Activated B cell treated with CpG ODN at 0.5 μM for 24 hours (primary cell): ENCODE measurements around the gene RACGAP1. TPM values are rescaled to one million over a fixed set of nuclear protein-coding genes. Genes with fewer than 3 reads are reported as not detected.

Experiments
- ATAC-seq: fragments of 200-7000 bp; cut with Tn5 transposase; one replicate; pipeline ENCODE4 v1.10.0; 2021; ENCODE audit warnings: low read depth, mild to moderate bottlenecking, moderate library complexity
- CTCF ChIA-PET: fragments of 350-600 bp; sonication (Branson Sonifier 250); formaldehyde crosslinking; loops from one replicate; lab custom pipeline; 2021; ENCODE audit warnings: antibody characterized with exemption; lab: Charles Lee
- POLR2A ChIA-PET: fragments of 350-600 bp; sonication (Branson Sonifier 250); formaldehyde crosslinking; loops from one replicate; lab custom pipeline; 2021; ENCODE audit warnings: antibody characterized with exemption; lab: Charles Lee
- DNase-seq: peaks from one replicate; pipeline ENCODE4 v3.0.0; 2022
- H3K27ac Mint-ChIP-seq: one replicate; pipeline ENCODE4 v1.8.0; 2020; ENCODE audit warnings: mixed read lengths
- H3K27me3 Mint-ChIP-seq: one replicate; pipeline ENCODE4 v1.8.0; 2021; ENCODE audit warnings: mixed read lengths
- H3K36me3 Mint-ChIP-seq: one replicate; pipeline ENCODE4 v1.8.0; 2021; ENCODE audit warnings: low read depth, mixed read lengths
- H3K4me1 Mint-ChIP-seq: one replicate; pipeline ENCODE4 v1.8.0; 2021; ENCODE audit warnings: mixed read lengths
- H3K4me3 Mint-ChIP-seq: one replicate; pipeline ENCODE4 v1.8.0; 2020; ENCODE audit warnings: mild to moderate bottlenecking, mixed read lengths
- H3K9me3 Mint-ChIP-seq: one replicate; pipeline ENCODE4 v1.8.0; 2020; ENCODE audit warnings: mixed read lengths
- intact Hi-C: fragments of 100-400 bp; cut with micrococcal nuclease; formaldehyde crosslinking; loops from one replicate; pipeline ENCODE4 v1.15.1; 2024
- total RNA-seq: library from RNA; stranded (reverse); gene quantifications from 2 replicates; pipeline ENCODE4 v1.2.3, GENCODE V29; 2022
- TF ChIP-seq, protein P1 (sequence below): fragments of 200-600 bp; IDR thresholded peaks from one replicate; pipeline ENCODE4 v1.8.0; 2022; ENCODE audit warnings: antibody characterized with exemption, mild to moderate bottlenecking

The RACGAP1 gene
- total RNA-seq, 1 donor from 2014 or later: 12.6 TPM

DNA sequence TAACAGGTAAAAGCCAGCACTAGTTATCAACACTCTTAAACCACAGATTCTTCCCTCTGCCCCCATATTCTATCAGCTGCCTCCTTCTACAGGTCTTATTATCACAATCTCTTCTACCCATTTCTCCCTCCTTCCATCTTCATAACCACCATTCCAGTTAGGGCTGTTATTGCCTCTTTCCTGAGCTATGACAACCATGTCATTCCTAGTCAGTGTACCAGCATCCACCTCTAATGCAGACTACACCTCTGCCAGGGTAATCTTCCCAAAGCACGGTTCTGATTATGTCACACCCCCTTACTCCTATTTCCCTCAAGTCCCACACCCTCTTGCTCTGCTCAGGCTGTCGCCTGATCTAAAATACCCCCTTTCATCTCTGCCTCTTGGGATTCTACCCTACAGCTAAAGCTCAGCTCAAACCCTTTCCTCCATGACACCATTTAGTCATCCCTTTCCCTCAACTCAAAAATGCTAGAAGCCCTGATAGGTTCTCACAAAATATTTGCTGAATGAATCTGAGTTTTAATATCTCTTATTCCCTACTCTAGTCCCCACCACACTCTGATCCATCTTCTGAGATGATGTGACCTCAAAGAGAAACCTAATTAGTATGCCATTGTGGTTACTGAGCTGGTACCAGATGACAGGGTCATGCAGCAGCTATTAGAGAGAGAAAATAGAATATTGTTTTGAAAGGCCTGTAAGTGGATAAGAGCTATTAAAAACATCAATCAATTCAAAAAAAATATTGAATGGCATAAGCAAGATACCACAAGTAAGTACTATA, 11.7 kb downstream of the RACGAP1 start:
- Mint-ChIP-seq H3K4me3 (no peak overlapping the region), H3K27me3 (no peaks in the 10 kb centered on the region), H3K9me3 (no peaks in the 10 kb centered on the region), H3K4me1 (no peaks in the 10 kb centered on the region), H3K27ac (no peak overlapping the region), H3K36me3 (peaks cover 7% of the 10 kb centered on the region)
- TF ChIP-seq, protein P1, sequence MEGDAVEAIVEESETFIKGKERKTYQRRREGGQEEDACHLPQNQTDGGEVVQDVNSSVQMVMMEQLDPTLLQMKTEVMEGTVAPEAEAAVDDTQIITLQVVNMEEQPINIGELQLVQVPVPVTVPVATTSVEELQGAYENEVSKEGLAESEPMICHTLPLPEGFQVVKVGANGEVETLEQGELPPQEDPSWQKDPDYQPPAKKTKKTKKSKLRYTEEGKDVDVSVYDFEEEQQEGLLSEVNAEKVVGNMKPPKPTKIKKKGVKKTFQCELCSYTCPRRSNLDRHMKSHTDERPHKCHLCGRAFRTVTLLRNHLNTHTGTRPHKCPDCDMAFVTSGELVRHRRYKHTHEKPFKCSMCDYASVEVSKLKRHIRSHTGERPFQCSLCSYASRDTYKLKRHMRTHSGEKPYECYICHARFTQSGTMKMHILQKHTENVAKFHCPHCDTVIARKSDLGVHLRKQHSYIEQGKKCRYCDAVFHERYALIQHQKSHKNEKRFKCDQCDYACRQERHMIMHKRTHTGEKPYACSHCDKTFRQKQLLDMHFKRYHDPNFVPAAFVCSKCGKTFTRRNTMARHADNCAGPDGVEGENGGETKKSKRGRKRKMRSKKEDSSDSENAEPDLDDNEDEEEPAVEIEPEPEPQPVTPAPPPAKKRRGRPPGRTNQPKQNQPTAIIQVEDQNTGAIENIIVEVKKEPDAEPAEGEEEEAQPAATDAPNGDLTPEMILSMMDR: no peak
- intact Hi-C loops: no loop called here
- DNase-seq: no peak
- no peak for ATAC-seq
- CTCF ChIA-PET: no interaction called here
- POLR2A ChIA-PET: no interaction called here

DNA sequence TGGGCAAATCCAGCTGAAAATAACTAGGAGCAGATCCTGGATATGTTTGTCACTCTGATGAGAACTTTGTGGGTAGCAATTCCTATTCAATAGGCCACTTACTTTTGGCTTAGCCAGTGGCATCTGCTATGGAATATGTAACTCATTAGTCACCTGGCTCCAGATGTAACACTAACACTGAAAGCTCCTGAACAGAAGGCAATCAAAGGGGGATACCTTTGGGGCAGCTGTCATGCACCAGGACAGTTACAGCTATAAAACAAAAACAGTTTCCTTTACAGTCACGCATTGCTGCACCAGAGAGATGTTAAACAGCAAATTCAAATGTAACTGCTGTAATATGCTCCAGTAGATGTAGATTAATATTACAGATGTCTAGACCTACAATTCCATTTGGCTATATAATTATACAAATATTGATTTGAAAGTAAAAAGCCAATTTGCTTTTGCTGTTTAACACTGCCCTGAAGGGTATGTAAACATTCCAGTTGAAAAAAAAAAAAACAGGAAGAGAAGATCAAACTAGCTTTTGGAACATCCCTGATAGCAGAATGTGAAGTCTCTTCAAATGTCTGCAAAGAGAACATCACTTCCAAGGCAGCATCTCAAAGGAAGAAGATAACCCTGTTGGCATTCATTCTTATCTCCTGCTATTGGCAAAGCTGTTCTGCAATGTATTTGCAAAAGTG, 18.4 kb downstream of the RACGAP1 start:
- CTCF ChIA-PET: no interaction called here
- POLR2A ChIA-PET: no interaction called here
- H3K27ac Mint-ChIP-seq: no peak overlapping the region

DNA sequence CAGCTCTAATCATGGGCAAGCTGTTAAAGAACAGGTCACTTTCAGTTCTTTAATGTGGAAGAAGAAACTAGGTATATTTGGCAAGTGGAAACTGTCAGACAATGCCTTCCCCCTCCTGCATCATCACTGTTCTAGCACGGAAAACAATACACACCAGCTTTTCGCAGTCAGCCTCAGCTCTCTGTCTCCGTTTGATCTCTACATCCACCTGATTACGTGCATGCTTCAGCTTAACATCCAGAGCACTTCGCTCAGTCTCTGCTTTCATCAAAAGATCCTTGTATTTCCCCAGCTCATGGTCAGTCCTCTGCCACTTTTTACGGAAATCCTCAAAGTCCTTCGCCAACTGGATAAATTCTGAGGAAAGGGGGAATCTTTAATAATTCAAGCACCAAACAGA, 19.0 kb downstream of the RACGAP1 start:
- ATAC-seq (no peak), DNase-seq (no peak)
- intact Hi-C loops: no loop called here
- Mint-ChIP-seq H3K27ac (no peak overlapping the region), H3K36me3 (peaks cover 27% of the 10 kb centered on the region), H3K4me1 (peaks cover 15% of the 10 kb centered on the region), H3K27me3 (no peaks in the 10 kb centered on the region), H3K4me3 (no peak overlapping the region), H3K9me3 (no peaks in the 10 kb centered on the region)
- TF ChIP-seq, protein P1: no peak
- CTCF ChIA-PET: no interaction called here
- POLR2A ChIA-PET: no interaction called here

More for the DNA sequence above, 18.4 kb downstream of the RACGAP1 start:
- Mint-ChIP-seq H3K36me3 (peaks cover 25% of the 10 kb centered on the region), H3K4me3 (no peak overlapping the region), H3K27me3 (no peaks in the 10 kb centered on the region), H3K9me3 (no peaks in the 10 kb centered on the region), H3K4me1 (peaks cover 15% of the 10 kb centered on the region)
- ATAC-seq (no peak), DNase-seq (no peak)
- TF ChIP-seq, protein P1: no peak
- intact Hi-C loops: no loop called here

DNA sequence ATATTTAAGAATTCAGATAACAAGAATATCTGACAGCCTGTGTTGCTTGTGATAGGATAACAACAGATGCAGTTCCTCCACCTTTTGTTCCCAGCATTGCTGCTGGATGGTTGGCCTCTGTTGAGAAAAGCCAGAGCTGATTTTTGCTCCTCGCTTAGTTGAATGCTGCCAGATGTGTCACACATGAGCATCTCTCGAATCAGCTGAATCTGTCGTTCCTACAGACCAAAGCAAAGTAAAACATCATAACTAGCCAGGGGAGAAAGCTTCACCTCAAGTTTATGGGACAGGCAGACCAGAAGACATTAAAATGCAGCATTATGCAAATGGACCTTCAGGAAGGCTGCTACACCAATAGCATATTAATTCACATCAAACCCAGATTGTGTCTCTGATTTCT, 20.1 kb downstream of the RACGAP1 start:
- DNase-seq (no peak), ATAC-seq (no peak)
- TF ChIP-seq, protein P1: no peak
- intact Hi-C loops: no loop called here
- Mint-ChIP-seq H3K4me3 (no peak overlapping the region), H3K27me3 (no peaks in the 10 kb centered on the region), H3K27ac (no peak overlapping the region), H3K4me1 (peaks cover 15% of the 10 kb centered on the region), H3K9me3 (no peaks in the 10 kb centered on the region), H3K36me3 (peaks cover 24% of the 10 kb centered on the region)
- CTCF ChIA-PET: no interaction called here
- POLR2A ChIA-PET: no interaction called here

DNA sequence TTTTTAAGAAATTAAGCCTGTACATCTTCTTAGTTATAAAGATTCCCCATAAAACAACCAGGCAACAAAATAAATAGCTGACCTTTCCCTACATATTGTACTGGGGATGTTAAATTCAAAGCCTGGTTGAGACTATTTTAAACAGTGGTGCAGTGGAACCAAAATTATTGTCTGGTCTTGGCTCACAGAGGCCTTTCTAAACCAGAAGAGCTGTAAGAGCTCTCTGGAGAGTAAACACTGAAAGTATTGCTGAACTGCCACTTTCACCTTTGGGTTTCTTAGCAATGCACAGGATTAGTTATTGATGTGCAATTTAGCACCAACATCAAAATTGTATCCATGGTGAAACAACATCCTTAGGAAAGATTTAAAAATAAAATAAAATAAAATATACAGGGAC, 20.6 kb downstream of the RACGAP1 start:
- TF ChIP-seq, protein P1: no peak
- ATAC-seq: no peak
- ChIA-PET POLR2A (no interaction called here), CTCF (no interaction called here)
- Mint-ChIP-seq H3K9me3 (no peaks in the 10 kb centered on the region), H3K4me1 (peaks cover 15% of the 10 kb centered on the region), H3K36me3 (peaks cover 23% of the 10 kb centered on the region), H3K4me3 (no peak overlapping the region), H3K27ac (no peak overlapping the region), H3K27me3 (no peaks in the 10 kb centered on the region)
- DNase-seq: no peak
- intact Hi-C loops: no loop called here
